Nephron (organoid): ENCODE data around the gene ATRNL1.
A peak's percentile ranks its signal among the peaks of the same experiment; 100 is the strongest.

Source experiments
- H3K27ac Mint-ChIP-seq, 3 experiments: 2 replicates each; pipeline ENCODE4 v1.8.0; 2020; ENCODE audit warnings: mixed read lengths in 3 of 3, mild to moderate bottlenecking in 2 of 3, moderate library complexity in 1 of 3
- H3K27me3 Mint-ChIP-seq: 2 replicates; pipeline ENCODE4 v1.8.0; 2021; ENCODE audit warnings: low read depth, mild to moderate bottlenecking, moderate library complexity, mixed read lengths
- H3K36me3 Mint-ChIP-seq: 2 replicates; pipeline ENCODE4 v1.8.0; 2020; ENCODE audit warnings: low read depth, mixed read lengths
- H3K4me1 Mint-ChIP-seq: 2 replicates; pipeline ENCODE4 v1.8.0; 2020; ENCODE audit warnings: mixed read lengths
- H3K4me3 Mint-ChIP-seq, 3 experiments: 2 replicates each; pipeline ENCODE4 v1.8.0; 2020; ENCODE audit warnings: mild to moderate bottlenecking in 3 of 3, mixed read lengths in 3 of 3, moderate library complexity in 2 of 3
- H3K9me3 Mint-ChIP-seq: 2 replicates; pipeline ENCODE4 v1.8.0; 2020; ENCODE audit warnings: mixed read lengths
- TF ChIP-seq, protein P1 (sequence below), 3 experiments: fragments of 200-600 bp; sonication (generic); IDR thresholded peaks; one replicate each; pipeline ENCODE4 v1.5.0; 2021; ENCODE audit warnings: antibody characterized with exemption in 3 of 3; ENCODE audit not compliant: unreplicated experiment in 3 of 3

Gene ATRNL1

DNA sequence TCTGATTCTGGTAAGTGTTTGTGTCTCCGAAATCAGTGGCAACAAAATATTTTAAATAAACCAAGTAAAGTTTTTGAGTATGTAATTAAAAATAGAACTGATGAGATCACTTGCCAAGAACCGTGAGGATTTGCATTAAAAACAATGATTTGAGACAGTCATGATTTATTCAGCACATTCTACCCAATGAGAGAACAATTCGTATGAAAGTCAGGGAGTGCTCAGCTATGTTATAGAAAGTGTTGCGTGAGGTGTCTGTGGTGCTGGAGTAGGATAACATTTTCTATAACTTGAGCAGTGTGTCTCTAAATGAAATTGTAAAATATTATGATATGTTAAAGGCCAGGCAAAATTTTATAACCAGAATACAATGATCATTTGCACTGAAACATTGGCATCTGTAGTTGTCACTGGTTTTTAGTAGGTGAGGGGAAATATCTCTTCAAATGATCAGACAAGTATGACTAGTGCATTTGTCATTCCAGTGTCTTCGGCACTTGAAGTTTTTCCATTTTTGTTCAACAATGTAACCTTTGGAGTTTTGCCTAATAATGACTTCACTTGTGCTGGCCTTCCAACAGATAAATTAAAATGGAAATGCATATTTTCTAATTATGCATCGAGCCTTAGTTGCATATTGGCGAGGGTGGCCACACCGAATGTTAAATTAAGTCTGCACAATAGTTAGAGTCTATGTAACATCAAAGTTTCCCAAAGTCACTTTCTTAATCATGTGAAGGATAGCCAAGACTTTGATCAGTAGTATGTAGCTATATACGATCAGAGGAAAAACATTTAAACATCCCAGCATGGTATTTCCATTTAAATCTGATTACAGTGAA lies 844.0 kb downstream of the ATRNL1 start:
- Mint-ChIP-seq H3K4me1 (peaks cover 25% of the 10 kb centered on the region), H3K27me3 (peaks cover 5% of the 10 kb centered on the region), H3K9me3 (no peaks in the 10 kb centered on the region), H3K36me3 (peaks cover 7% of the 10 kb centered on the region), H3K4me3 (no peak overlapping the region), H3K27ac (peak overlapping the region in 1 of 3 experiments; percentile 9)
- TF ChIP-seq, protein P1, sequence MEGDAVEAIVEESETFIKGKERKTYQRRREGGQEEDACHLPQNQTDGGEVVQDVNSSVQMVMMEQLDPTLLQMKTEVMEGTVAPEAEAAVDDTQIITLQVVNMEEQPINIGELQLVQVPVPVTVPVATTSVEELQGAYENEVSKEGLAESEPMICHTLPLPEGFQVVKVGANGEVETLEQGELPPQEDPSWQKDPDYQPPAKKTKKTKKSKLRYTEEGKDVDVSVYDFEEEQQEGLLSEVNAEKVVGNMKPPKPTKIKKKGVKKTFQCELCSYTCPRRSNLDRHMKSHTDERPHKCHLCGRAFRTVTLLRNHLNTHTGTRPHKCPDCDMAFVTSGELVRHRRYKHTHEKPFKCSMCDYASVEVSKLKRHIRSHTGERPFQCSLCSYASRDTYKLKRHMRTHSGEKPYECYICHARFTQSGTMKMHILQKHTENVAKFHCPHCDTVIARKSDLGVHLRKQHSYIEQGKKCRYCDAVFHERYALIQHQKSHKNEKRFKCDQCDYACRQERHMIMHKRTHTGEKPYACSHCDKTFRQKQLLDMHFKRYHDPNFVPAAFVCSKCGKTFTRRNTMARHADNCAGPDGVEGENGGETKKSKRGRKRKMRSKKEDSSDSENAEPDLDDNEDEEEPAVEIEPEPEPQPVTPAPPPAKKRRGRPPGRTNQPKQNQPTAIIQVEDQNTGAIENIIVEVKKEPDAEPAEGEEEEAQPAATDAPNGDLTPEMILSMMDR (IDR thresholded peaks at IDR 0.05; ENCODE audit: unreplicated experiment in 3 of 3) = no peak

GRCh38 chr10:115937768-115938056 lies 844.5 kb downstream of the ATRNL1 start:
- H3K27me3 Mint-ChIP-seq = peaks cover 5% of the 10 kb centered on the region
- H3K9me3 Mint-ChIP-seq = no peaks in the 10 kb centered on the region
- H3K4me3 Mint-ChIP-seq = no peak overlapping the region
- H3K36me3 Mint-ChIP-seq = peaks cover 7% of the 10 kb centered on the region
- H3K4me1 Mint-ChIP-seq = peaks cover 30% of the 10 kb centered on the region
- TF ChIP-seq, protein P1 (IDR thresholded peaks at IDR 0.05; ENCODE audit: unreplicated experiment in 3 of 3) = no peak
- peak overlapping the region in 1 of 3 experiments; percentile 9 for H3K27ac Mint-ChIP-seq

DNA sequence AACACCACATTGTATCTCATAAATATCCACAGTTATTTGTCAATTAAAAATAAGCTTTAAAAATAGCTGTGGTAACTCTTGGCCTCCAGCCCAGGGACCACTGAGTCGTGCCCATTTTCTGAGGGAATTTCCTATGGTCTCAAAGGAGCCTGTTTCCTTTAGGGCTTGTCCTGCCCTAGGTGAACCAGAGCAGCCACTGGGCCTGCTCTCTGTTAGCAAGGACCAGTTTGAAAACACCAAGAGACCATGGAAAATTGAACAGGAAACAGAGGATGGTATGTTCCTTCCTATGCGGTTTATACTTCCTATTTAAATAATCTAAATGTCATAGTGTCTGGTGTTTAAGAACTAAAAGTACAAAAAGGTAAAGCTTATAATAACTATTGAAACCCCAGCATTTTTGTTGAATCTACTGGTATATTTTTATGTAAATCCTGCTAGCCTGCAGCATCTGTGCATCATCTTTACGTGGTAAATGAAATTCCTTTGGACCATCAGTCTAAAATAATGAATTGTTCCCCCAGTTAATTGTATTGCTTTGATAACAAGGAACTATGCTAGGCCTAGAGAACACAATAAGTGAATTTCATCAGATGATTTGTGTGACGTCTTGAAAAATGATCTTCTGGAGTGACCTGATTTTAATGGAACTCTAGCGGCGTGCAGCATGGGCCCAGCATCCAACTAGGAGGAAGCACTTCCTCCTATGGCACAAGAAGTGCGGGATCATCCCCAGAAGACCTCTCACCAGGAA lies 846.1 kb downstream of the ATRNL1 start:
- Mint-ChIP-seq H3K27ac (no peak overlapping the region), H3K36me3 (peaks cover 7% of the 10 kb centered on the region), H3K4me3 (no peak overlapping the region), H3K9me3 (no peaks in the 10 kb centered on the region), H3K4me1 (peaks cover 35% of the 10 kb centered on the region), H3K27me3 (peaks cover 5% of the 10 kb centered on the region)
- TF ChIP-seq, protein P1 (IDR thresholded peaks at IDR 0.05; ENCODE audit: unreplicated experiment in 3 of 3) = no peak

DNA sequence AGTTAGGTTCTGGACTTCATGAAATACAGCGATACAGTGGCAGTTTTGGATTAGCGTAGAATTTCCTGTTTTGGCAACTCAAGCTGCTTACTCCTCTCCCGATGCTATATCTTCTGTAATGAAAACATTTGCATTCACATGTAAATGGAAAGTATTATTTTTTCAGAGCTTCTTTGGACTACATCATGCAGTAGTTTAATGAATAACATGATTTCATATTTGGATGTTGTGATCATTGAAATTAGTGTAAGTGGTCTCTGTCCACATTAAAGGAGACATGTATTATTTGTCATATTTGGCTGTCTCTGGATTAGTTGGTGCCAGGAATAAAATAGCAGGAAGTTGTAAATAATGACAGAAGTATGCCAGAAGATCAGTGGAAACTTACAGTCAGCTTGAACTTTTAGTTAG lies 848.2 kb downstream of the ATRNL1 start:
- Mint-ChIP-seq H3K27ac (peak overlapping the region; percentile 50 to 65 (median 59)), H3K4me1 (peaks cover 35% of the 10 kb centered on the region), H3K36me3 (peaks cover 7% of the 10 kb centered on the region), H3K4me3 (no peak overlapping the region), H3K9me3 (no peaks in the 10 kb centered on the region), H3K27me3 (no peaks in the 10 kb centered on the region)
- TF ChIP-seq, protein P1 (IDR thresholded peaks at IDR 0.05; ENCODE audit: unreplicated experiment in 3 of 3) = no peak

- Mint-ChIP-seq H3K36me3 (peaks cover 7% of the 10 kb centered on the region), H3K4me3 (peak overlapping the region in 1 of 3 experiments; percentile 4), H3K9me3 (no peaks in the 10 kb centered on the region), H3K27ac (peak overlapping the region; percentile 48 to 81 (median 50)), H3K27me3 (no peaks in the 10 kb centered on the region), H3K4me1 (peaks cover 31% of the 10 kb centered on the region)
- TF ChIP-seq, protein P1 (IDR thresholded peaks at IDR 0.05; ENCODE audit: unreplicated experiment in 3 of 3) = no peak
These were observed 848.9 kb downstream of the ATRNL1 start for GRCh38 chr10:115942101-115942500.
